Tibial nerve (tissue), 4 donors: Measurements from ENCODE around the gene AMY2B. TPM values are rescaled to one million over a fixed set of nuclear protein-coding genes. Genes with fewer than 3 reads are reported as not detected.
"Not testable (repeated sequence)": the region's sequence is repeated elsewhere in the genome, so short reads cannot be mapped to it uniquely, and the experiment has no call there.

Experiments used
- DNase-seq, 2 donors: peaks; one replicate each; pipeline ENCODE4 v3.0.0-alpha.2; 2019; ENCODE audit warnings: low spot score in 2 of 2
- H3K27ac ChIP-seq, 4 donors: fragments of 200-600 bp; sonication (generic) in 3 of 4; one replicate each; pipeline ENCODE4 v1.5.1; 2017 to 2019; ENCODE audit warnings: mild to moderate bottlenecking in 1 of 4
- H3K27me3 ChIP-seq, 2 donors: fragments of 200-600 bp; sonication (generic) in 1 of 2; one replicate each; pipeline versions ENCODE4 v1.5.1 to v1.6.0; 2017 to 2019
- H3K36me3 ChIP-seq, 3 donors: fragments of 200-600 bp; sonication (generic); one replicate each; pipeline ENCODE4 v1.5.1; 2018 to 2019
- H3K4me1 ChIP-seq, 4 donors: fragments of 200-600 bp; sonication (generic) in 3 of 4; one replicate each; pipeline ENCODE4 v1.5.1; 2017 to 2019
- H3K4me3 ChIP-seq, 4 donors: fragments of 200-600 bp; sonication (generic) in 3 of 4; one replicate each; pipeline ENCODE4 v1.5.1; 2017 to 2019; ENCODE audit warnings: mild to moderate bottlenecking in 1 of 4, moderate library complexity in 1 of 4
- H3K9me3 ChIP-seq, 4 donors: fragments of 200-600 bp; sonication (generic) in 3 of 4; one replicate each; pipeline ENCODE4 v1.5.1; 2017 to 2019
- CTCF ChIP-seq, 5 experiments: fragments of 200-600 bp in 3 of 5; fragments of 450-650 bp in 2 of 5; sonication (generic) in 3 of 5; IDR thresholded peaks; one replicate each; pipeline ENCODE4 v1.5.1; 2016 to 2019; ENCODE audit warnings: antibody characterized with exemption in 5 of 5, mild to moderate bottlenecking in 3 of 5, moderate library complexity in 2 of 5
- EP300 ChIP-seq, 2 donors: sonication (generic); formaldehyde crosslinking; IDR thresholded peaks; one replicate each; pipeline ENCODE4 v1.6.1; 2017; ENCODE audit warnings: antibody characterized with exemption in 2 of 2, mild to moderate bottlenecking in 1 of 2
- POLR2A ChIP-seq, 2 donors: fragments of 450-650 bp; IDR thresholded peaks; one replicate each; pipeline ENCODE4 v1.6.1; 2017; ENCODE audit warnings: antibody characterized with exemption in 2 of 2, mild to moderate bottlenecking in 2 of 2, moderate library complexity in 2 of 2
- WGBS, 2 donors: methylation state at CpG; one replicate each; pipeline ENCODE4 v1.1.5; 2018; 5-methylcytosine and 5-hydroxymethylcytosine counted together
- total RNA-seq, 4 donors: library from RNA; depleted of rRNA; stranded (reverse); fragments of >200 nt; gene quantifications; one replicate each; pipeline ENCODE4 v1.1.0, GENCODE V29; 2016

AMY2B gene
- 100 to 1,000 TPM in 1 of 4 donors, 10 to 100 TPM in 3; 46.2 to 100 (median 74.3) TPM for total RNA-seq

DNA sequence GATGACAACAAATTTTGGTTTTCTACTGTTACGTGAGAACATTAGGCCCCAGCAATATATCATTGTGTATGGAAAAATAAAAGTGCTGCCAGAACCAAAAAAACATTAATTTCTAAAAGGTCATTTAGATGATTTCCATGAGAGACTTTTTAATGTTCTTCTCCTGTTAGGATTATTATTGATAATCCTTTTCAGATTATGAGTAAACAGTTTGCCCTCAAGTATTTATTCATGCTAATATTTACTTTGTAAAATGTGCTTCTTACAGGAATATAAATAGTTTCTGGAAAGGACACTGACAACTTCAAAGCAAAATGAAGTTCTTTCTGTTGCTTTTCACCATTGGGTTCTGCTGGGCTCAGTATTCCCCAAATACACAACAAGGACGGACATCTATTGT is at the start of gene AMY2B:
TSS of gene AMY2B (plus strand) at position 301 of the 400 bp plus-strand sequence. CDS start at position 315, 14 bp downstream.
- not testable (repeated sequence) for DNase-seq, H3K9me3 ChIP-seq, H3K27ac ChIP-seq, H3K4me3 ChIP-seq, H3K4me1 ChIP-seq, H3K27me3 ChIP-seq
- WGBS, 2 donors = 96 to 98% methylated on average over 2 of the region's 2 CpGs
- H3K36me3 ChIP-seq = peaks cover 0 to 50% (median 0%) of the 10 kb centered on the region in 3 donors

GRCh38 chr1:103523346-103523745 is 48.0 kb upstream of the AMY2B start:
- 88 to 90% methylated on average over 3 of the region's 3 CpGs for WGBS, 2 donors
- TF ChIP-seq CTCF (IDR thresholded peaks at IDR 0.05) = no peak
- no peak for TF ChIP-seq POLR2A (IDR thresholded peaks at IDR 0.05)
- no peak for TF ChIP-seq EP300 (IDR thresholded peaks at IDR 0.05)

DNA sequence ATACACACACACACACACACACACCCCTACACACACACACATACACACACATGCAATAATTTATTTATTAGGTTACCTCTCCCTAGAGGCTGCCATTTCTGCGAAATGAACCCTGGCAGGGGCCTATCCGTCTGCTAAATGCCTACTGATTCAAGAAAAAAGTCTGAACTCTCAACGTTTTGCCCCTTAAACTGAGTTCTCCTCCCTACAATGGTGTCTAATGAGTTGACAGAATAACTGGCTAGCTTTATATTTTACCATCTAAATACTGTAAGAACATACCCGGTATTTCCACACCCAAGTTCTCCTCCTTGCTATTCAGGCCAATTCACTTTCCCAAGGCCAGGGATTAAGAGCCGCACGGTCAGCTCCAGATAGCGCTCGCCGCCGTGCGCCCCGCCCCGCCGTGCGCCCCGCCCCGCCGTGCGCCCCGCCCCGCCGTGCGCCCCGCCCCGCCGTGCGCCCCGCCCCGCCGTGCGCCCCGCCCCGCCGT is 46.2 kb upstream of the AMY2B start:
- H3K4me1 ChIP-seq = peaks cover 0 to 34% (median 20%) of the 10 kb centered on the region in 4 donors
- H3K36me3 ChIP-seq = peaks cover 0 to 8% (median 0%) of the 10 kb centered on the region in 3 donors
- TF ChIP-seq EP300 (IDR thresholded peaks at IDR 0.05) (no peak), POLR2A (IDR thresholded peaks at IDR 0.05) (no peak), CTCF (IDR thresholded peaks at IDR 0.05) (no peak)
- peak in 1 of 2 donors; percentile 21 for DNase-seq
- H3K9me3 ChIP-seq = no peaks in the 10 kb centered on the region
- WGBS, 2 donors = 7 to 13% methylated on average over 6 to 23 of the region's 34 CpGs
- peak overlapping the region in 2 of 4 donors; percentile 41 to 73 for H3K27ac ChIP-seq
- no peaks in the 10 kb centered on the region for H3K27me3 ChIP-seq
- H3K4me3 ChIP-seq = peak overlapping the region in 1 of 4 donors; percentile 44

More at GRCh38 chr1:103523346-103523745, 48.0 kb upstream of the AMY2B start:
- Histone ChIP-seq H3K4me1 (peaks cover 0 to 19% (median 15%) of the 10 kb centered on the region in 4 donors), H3K4me3 (no peak overlapping the region), H3K27me3 (no peaks in the 10 kb centered on the region), H3K9me3 (no peaks in the 10 kb centered on the region), H3K36me3 (no peaks in the 10 kb centered on the region), H3K27ac (no peak overlapping the region)
- DNase-seq = no peak

DNA sequence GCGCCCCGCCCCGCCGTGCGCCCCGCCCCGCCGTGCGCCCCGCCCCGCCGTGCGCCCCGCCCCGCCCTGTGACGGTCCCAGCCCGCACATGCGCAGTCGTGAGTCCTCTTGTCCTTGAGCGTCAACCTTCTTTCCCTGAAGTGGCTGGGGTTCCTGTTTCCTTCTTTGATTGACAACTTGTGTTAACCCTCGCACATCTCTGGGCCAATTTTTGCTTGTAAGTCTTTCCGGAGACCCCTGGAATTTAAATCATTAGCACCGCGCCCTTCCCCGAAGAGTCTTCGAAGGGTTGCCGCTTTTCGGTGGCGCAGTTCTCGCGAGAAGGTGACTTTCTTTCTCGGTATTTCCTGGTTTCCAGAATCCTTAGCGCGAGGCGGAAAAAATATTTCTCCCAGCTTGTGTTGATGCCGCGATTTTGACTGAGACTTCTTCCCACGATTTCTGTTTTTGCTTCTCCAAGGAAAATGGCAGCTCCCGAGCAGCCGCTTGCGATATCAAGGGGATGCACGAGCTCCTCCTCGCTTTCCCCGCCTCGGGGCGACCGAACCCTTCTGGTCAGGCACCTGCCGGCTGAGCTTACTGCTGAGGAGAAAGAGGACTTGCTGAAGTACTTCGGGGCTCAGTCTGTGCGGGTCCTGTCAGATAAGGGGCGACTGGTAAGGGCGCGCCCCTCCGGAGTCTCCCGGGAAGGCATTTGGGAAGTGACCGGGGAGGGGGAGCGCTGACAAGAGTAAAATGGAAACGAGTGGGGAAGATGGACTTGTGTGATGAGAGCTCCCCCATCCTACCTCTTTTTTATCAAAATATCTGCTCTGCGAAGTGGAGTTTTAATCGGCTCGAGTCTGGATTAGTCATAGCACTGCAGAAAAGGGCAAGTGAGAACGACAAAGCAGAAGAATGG is 45.5 kb upstream of the AMY2B start, which contains the start of gene RNPC3:
TSS of gene RNPC3 (plus strand) at position 93 of the 901 bp plus-strand sequence. CDS start at position 465, 372 bp downstream.
- Histone ChIP-seq H3K9me3 (no peaks in the 10 kb centered on the region), H3K27me3 (no peaks in the 10 kb centered on the region), H3K27ac (peak within 1 kb of the TSS; percentile 83 to 99 (median 92)), H3K4me3 (peak within 1 kb of the TSS; percentile 52 to 88 (median 74)), H3K4me1 (peaks cover 0 to 40% (median 20%) of the 10 kb centered on the region in 4 donors), H3K36me3 (peaks cover 0 to 15% (median 0%) of the 10 kb centered on the region in 3 donors)
- peak; percentile 79 to 91 for DNase-seq
- TF ChIP-seq EP300 (IDR thresholded peaks at IDR 0.05) (peak; percentile 72 to 93), POLR2A (IDR thresholded peaks at IDR 0.05) (peak in 1 of 2 donors; percentile 70), CTCF (IDR thresholded peaks at IDR 0.05) (peak in 1 of 5 experiments; percentile 15)
- WGBS, 2 donors = 0% methylated on average over 45 to 46 of the region's 62 CpGs

DNA sequence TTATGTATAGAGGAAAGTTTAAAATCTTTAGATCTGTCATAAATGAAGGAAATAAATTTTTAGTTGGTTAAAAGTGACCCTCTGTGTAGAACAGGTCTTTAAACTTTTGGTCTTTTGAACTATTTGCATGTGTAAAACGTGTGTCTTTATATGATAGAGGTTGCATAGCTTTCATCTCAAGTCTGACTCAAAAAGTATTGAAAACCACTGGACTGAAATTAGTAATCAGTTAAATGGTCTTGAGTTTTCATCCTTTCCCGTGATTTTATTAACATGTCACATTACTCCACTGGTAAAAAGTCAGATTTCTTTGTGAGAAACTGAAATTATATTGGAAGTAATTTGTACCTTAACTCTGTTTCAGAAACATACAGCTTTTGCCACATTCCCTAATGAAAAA is 44.1 kb upstream of the AMY2B start:
- peaks cover 0 to 21% (median 0%) of the 10 kb centered on the region in 3 donors for H3K36me3 ChIP-seq
- TF ChIP-seq EP300 (IDR thresholded peaks at IDR 0.05) = no peak
- TF ChIP-seq POLR2A (IDR thresholded peaks at IDR 0.05) = no peak
- H3K4me3 ChIP-seq = peak overlapping the region in 3 of 4 donors; percentile 67 to 88 (median 82)
- no peak for DNase-seq
- H3K27me3 ChIP-seq = no peaks in the 10 kb centered on the region
- no peak overlapping the region for H3K27ac ChIP-seq
- WGBS, 2 donors = 58 to 68% methylated on average over 2 of the region's 2 CpGs
- no peaks in the 10 kb centered on the region for H3K9me3 ChIP-seq
- peaks cover 0 to 53% (median 20%) of the 10 kb centered on the region in 4 donors for H3K4me1 ChIP-seq
